Measurements from ENCODE around the gene CNTNAP5.

DNA sequence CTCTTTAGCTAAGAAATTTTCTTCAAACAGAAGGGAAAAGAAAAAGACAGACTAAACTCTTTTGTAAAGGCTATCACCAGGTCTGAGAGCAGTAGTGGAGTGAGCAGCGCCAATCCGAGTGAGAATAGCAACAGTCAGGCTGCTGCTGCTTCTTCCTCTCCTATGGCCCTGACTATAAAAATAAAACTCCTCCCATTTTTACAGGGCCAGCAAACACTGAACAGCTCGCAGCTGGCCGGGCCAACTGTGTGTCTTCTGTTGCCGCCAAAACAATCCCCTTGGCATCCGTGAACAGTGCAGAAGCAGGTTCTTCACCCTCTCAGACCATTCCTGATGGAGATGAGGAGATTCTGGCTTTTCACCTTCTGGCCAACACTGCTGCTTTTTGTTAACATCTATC is 124.5 kb downstream of the CNTNAP5 start:
- TF ChIP-seq RAD21 (IDR thresholded peaks at IDR 0.05 in 1 of 2, conservative IDR thresholded peaks at IDR 0.05 in 1 of 2; ENCODE audit: low read depth in 2 of 2, low read length in 2 of 2) (no peak), POLR2AphosphoS5 (IDR thresholded peaks at IDR 0.05; ENCODE audit: low read depth, low read length) (no peak), YY1 (IDR thresholded peaks at IDR 0.05; ENCODE audit: low read depth, low read length) (no peak), JUN (IDR thresholded peaks at IDR 0.05; ENCODE audit: low read depth, low read length) (no peak), SIN3A (conservative IDR thresholded peaks at IDR 0.05 in 1 of 2, IDR thresholded peaks at IDR 0.05 in 1 of 2; ENCODE audit: low read depth in 1 of 2, low read length in 2 of 2) (no peak), EP300 (IDR thresholded peaks at IDR 0.05; ENCODE audit: borderline replicate concordance in 1 of 2, low read depth in 2 of 2, low read length in 2 of 2) (no peak), EZH2 (IDR thresholded peaks at IDR 0.05; ENCODE audit: low read depth, low read length, severe bottlenecking) (no peak), TAF1 (IDR thresholded peaks at IDR 0.05; ENCODE audit: low read depth, low read length) (no peak), SP1 (IDR thresholded peaks at IDR 0.05; ENCODE audit: low read depth, low read length) (no peak)
- TF ChIP-seq, protein P1, sequence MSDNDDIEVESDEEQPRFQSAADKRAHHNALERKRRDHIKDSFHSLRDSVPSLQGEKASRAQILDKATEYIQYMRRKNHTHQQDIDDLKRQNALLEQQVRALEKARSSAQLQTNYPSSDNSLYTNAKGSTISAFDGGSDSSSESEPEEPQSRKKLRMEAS (IDR thresholded peaks at IDR 0.05), result no peak
- TF ChIP-seq, protein P2, sequence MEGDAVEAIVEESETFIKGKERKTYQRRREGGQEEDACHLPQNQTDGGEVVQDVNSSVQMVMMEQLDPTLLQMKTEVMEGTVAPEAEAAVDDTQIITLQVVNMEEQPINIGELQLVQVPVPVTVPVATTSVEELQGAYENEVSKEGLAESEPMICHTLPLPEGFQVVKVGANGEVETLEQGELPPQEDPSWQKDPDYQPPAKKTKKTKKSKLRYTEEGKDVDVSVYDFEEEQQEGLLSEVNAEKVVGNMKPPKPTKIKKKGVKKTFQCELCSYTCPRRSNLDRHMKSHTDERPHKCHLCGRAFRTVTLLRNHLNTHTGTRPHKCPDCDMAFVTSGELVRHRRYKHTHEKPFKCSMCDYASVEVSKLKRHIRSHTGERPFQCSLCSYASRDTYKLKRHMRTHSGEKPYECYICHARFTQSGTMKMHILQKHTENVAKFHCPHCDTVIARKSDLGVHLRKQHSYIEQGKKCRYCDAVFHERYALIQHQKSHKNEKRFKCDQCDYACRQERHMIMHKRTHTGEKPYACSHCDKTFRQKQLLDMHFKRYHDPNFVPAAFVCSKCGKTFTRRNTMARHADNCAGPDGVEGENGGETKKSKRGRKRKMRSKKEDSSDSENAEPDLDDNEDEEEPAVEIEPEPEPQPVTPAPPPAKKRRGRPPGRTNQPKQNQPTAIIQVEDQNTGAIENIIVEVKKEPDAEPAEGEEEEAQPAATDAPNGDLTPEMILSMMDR (IDR thresholded peaks at IDR 0.05; ENCODE audit: control extremely low read depth in 1 of 3, insufficient read depth in 1 of 3, low read depth in 1 of 3, low read length in 3 of 3), result no peak
- TF ChIP-seq, protein P3, sequence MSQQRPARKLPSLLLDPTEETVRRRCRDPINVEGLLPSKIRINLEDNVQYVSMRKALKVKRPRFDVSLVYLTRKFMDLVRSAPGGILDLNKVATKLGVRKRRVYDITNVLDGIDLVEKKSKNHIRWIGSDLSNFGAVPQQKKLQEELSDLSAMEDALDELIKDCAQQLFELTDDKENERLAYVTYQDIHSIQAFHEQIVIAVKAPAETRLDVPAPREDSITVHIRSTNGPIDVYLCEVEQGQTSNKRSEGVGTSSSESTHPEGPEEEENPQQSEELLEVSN (IDR thresholded peaks at IDR 0.05), result no peak
- TF ChIP-seq, protein P4, sequence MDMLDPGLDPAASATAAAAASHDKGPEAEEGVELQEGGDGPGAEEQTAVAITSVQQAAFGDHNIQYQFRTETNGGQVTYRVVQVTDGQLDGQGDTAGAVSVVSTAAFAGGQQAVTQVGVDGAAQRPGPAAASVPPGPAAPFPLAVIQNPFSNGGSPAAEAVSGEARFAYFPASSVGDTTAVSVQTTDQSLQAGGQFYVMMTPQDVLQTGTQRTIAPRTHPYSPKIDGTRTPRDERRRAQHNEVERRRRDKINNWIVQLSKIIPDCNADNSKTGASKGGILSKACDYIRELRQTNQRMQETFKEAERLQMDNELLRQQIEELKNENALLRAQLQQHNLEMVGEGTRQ (IDR thresholded peaks at IDR 0.05; ENCODE audit: low read length), result no peak
- TF ChIP-seq, protein P5, sequence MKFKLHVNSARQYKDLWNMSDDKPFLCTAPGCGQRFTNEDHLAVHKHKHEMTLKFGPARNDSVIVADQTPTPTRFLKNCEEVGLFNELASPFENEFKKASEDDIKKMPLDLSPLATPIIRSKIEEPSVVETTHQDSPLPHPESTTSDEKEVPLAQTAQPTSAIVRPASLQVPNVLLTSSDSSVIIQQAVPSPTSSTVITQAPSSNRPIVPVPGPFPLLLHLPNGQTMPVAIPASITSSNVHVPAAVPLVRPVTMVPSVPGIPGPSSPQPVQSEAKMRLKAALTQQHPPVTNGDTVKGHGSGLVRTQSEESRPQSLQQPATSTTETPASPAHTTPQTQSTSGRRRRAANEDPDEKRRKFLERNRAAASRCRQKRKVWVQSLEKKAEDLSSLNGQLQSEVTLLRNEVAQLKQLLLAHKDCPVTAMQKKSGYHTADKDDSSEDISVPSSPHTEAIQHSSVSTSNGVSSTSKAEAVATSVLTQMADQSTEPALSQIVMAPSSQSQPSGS (IDR thresholded peaks at IDR 0.05; ENCODE audit: low read length), result no peak

Data from H1 (cell line).